GM19043 (cell line): ENCODE results near the gene PRCD.

ENCODE experiments used
- ATAC-seq: cut with Tn5 transposase; IDR thresholded peaks from one replicate; pipeline ENCODE4 v1.9.1; 2021; ENCODE audit warnings: low read depth; ENCODE audit not compliant: unreplicated experiment

Gene PRCD

GRCh38 chr17:76586741-76587487, 47.1 kb downstream of the PRCD start:
- ATAC-seq: no peak

GRCh38 chr17:76588182-76588581, 48.3 kb downstream of the PRCD start:
- ATAC-seq: no peak

- no peak for ATAC-seq
Observed at GRCh38 chr17:76593384-76593826, 53.6 kb downstream of the PRCD start.

GRCh38 chr17:76593959-76594358, 54.1 kb downstream of the PRCD start:
- no peak for ATAC-seq

GRCh38 chr17:76594690-76595089, 54.8 kb downstream of the PRCD start:
- ATAC-seq: no peak
